ENCODE results near the gene TUBB2A.
A peak's percentile ranks its signal among the peaks of the same experiment; 100 is the strongest.
"Not testable (repeated sequence)": the region's sequence is repeated elsewhere in the genome, so short reads cannot be mapped to it uniquely, and the experiment has no call there.

Gene TUBB2A

DNA sequence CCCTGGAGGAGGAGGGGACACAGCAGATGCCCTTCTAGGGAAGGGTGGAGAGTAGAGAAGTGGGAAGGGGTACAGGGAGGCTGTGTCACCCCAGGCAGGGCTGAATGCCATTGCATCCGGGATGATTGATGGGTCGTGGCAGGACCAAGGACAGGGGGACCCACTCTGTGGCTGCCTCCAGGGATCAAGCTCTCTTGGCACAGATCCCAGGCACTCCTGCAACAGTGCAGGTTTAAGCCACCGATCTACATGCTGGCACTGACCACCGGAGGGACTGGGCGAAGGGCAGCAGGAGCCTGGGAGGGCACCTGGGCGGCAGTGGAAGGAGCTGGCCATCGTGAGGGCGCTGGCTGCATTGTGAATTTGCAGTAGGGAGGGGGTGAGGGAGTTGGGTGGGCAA lies 22.6 kb upstream of the TUBB2A start:
- DNase-seq, result not testable (repeated sequence)

DNA sequence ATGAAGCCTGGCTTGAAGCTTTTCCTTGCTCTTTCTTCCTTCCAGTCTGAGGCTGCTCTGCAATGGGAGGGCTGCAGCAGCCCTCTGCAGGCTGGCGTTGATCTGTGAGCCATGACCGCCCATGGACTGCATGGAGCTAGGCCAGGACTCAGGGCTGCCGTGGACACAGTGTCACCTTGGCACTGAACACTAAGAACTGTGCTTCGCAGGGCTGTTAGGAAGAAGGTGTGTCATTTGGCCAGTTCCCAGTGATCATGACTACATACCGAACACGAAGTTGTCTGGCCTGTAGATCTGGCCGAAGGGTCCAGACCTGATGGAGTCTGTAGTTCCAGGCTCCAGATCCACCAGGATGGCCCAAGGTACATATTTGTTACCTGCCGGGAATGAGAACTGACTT lies 21.3 kb upstream of the TUBB2A start:
- not testable (repeated sequence) for DNase-seq

DNA sequence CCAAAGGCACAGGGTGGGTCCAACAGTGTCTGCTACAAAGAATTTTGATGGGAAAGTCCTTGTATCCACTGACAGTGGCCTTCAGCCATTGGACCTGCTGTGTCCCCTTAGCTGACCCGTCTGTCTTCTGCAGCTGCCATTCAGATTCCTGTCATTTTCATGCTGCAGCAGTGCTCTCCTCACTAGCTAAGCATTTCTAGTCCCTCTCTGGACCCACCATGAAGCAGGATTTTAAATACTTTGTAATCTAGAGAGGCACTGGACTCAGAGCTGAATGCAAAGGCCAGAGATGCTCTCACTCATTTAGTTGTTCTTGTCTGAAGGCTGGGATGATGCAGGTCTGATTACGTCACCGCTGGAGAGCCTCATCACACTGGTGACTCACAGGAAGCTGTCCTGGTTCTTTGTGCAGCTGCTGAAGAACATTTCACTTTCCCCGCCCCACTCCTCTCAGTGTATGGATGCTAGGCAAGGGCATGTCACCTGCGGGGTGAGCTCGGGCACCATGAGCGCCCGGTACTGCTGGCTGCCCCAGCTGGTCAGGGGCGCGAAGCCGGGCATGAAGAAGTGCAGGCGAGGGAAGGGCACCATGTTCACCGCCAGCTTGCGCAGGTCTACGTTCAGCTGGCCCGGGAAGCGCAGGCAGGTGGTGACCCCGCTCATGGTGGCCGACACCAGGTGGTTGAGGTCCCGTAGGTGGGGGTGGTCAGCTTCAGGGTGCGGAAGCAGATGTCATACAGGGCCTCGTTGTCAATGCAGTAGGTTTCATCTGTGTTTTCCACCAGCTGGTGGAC lies 19.4 kb upstream of the TUBB2A start:
- DNase-seq, result no peak

GRCh38 chr6:3175715-3176402 lies 18.5 kb upstream of the TUBB2A start:
- no peak for DNase-seq

DNA sequence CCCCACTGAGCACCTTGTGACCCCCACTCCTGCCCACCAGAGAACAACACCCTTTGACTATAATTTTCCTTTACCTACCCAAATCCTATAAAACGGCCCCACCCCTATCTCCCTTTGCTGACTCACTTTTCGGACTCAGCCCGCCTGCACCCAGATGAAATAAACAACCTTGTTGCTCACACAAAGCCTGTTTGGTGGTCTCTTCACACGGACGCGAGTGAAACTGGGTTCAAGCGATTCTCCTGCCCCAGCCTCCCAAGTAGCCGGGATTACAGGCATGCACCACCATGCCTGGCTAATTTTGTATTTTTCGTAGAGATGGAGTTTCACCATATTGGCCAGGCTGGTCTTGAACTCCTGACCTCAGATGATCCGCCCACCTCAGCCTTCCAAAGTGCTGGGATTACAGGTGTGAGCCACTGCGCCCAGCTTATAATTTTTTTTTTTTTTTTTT lies 16.3 kb upstream of the TUBB2A start:
- not testable (repeated sequence) for DNase-seq

DNA sequence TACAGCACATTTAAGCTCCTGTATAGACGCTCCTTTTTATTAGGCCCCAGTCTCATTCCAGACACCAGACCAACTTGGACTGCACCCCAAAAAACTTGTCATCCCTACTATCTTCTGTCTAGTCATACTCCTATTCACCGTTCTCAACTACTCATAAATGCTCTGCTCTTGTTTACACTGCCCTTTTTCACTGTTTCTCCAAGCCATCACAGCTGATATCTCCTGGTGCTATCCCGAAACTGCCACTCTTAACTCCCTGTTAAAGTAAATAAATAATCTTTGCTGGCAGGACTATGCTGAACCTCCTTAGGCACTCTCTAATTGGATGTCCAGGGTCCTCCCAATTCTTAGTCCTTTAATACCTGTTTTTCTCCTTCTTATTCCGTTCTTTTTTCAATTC lies 15.4 kb upstream of the TUBB2A start:
- not testable (repeated sequence) for DNase-seq

GRCh38 chr6:3171313-3172175 lies 14.2 kb upstream of the TUBB2A start:
- not testable (repeated sequence) for DNase-seq

DNA sequence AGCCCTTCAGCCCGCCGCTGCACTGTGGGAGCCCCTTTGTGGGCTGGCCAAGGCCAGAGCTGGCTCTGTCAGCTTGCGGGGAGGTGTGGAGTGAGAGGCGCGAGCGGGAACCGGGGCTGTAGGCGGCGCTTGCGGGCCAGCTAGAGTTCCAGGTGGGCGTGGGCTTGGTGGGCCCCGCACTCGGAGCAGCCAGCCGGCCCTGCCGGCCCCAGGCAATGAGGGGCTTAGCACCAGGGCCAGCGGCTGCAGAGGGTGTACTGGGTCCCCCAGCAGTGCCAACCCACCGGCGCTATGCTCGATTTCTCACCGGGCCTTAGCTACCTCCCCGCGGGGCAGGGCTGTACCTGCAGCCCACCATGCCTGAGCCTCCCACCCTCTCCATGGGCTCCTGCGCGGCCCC lies 13.3 kb upstream of the TUBB2A start:
- DNase-seq, result not testable (repeated sequence)

GRCh38 chr6:3168046-3168445 lies 10.7 kb upstream of the TUBB2A start:
- not testable (repeated sequence) for DNase-seq

DNA sequence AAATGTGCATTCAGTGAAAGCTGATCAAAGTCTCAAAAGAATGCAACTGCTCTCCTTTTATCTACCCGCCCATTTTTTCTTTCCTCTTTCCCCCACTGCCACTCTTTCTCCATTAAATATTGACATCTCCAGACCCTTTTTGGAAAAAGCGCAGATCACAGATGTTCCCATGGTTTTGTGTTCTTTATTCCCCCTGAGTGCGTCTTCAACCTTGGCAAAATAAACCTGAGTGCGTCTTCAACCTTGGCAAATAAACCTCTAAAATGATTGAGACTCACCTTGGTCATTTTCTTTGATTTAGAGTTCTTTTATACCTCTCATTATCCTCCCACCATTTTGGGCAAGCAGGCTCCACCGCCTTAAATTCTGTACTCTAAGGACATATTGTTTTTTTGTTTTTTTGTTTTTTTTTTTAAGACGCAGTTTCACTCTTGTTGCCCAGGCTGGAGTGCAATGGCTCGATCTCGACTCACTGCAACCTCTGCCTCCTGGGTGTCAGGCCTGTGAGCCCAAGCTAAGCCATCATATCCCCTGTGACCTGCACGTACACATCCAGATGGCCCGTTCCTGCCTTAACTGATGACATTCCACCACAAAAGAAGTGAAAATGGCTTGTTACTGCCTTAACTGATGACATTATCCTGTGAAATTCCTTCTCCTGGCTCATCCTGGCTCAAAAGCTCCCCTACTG lies 9.3 kb upstream of the TUBB2A start:
- DNase-seq, result not testable (repeated sequence)

GRCh38 chr6:3165631-3166534 lies 8.5 kb upstream of the TUBB2A start:
- no peak for DNase-seq

GRCh38 chr6:3164388-3164787 lies 7.0 kb upstream of the TUBB2A start:
- no peak for DNase-seq

GRCh38 chr6:3163248-3163594 lies 5.9 kb upstream of the TUBB2A start:
- DNase-seq, result no peak

- DNase-seq, result peak; percentile 48
Measured at GRCh38 chr6:3162565-3163247, 5.4 kb upstream of the TUBB2A start.

DNA sequence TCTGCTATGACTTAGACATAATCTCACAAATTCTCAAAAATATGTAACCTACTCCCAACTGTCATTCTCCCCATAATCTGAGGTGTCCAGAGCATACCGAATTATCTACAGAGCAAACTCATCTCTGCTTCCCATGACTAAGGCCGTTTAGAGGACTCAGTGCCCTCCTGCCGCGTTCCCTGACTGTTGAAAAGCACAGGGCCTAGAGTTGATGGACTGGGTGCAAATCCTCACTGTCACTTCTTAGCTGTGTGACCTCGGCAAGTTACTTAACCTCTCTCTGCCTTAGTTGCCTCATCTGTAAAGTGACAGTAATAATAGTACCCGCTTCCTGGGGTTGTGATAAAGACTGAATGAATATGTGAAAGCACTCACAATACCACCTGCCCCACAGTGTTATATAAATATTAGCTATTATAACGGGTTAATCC lies 4.7 kb upstream of the TUBB2A start:
- no peak for DNase-seq

DNA sequence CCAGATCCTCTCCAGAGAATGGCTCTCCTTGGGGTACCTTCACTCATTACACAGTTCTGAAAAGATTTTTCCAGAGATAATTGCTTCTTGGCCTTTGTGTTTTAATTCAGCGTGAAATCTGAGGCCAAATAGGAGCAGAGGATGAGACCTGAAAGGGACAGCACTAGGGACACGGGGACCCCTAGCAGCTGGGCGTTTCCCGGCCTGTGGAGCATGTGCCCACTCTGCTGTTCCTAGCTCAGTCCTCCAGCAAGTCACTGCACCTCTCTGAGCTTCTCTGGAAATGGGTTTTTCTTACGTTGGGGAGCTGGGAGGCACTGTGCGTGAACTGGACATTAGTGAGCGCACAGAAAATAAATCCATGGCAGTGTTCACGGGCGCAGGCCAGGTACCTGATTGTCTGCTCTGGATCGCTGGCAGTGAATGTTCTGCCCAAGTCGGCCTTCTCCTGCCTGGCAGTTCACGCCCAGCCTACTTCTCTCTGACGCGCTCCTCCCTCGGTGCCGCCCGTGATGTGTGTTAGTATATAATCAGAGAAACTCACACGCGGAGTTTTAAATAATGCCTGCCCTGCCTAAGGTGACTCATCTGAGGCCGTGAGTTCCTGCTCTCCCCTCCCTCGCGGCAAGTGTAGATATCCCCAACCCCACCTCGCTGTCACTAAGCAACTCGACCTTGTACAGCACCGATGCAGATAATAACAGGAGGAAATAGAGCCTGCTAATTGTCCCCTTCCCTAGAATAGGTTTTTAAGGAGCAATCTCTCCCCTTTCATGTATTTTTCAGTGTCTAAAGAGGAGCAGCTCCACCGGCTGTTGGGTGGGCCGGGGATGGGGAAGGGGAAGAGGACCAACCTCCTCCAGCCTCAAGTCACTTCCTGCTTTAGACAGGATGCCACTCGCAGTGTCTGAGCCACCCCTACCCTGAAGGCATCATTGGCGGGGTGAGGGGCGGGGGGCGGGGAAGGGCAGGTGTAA lies 2.7 kb upstream of the TUBB2A start:
- peak; percentile 22 for DNase-seq

- not testable (repeated sequence) for DNase-seq
Measured at GRCh38 chr6:3156184-3157130, 887 bp downstream of the TUBB2A start.

DNA sequence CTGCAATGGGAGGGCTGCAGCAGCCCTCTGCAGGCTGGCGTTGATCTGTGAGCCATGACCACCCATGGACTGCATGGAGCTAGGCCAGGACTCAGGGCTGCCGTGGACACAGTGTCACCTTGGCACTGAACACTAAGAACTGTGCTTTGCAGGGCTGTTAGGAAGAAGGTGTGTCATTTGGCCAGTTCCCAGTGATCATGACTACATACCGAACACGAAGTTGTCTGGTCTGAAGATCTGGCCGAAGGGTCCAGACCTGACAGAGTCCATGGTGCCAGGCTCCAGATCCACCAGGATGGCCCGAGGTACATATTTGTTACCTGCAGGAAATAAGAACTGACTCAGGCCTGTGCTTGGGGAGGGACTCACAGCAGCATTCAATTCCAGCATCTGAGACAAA lies 1.9 kb downstream of the TUBB2A start:
- not testable (repeated sequence) for DNase-seq
